ENCODE results near the gene SPRR5.

SPRR5 gene

DNA sequence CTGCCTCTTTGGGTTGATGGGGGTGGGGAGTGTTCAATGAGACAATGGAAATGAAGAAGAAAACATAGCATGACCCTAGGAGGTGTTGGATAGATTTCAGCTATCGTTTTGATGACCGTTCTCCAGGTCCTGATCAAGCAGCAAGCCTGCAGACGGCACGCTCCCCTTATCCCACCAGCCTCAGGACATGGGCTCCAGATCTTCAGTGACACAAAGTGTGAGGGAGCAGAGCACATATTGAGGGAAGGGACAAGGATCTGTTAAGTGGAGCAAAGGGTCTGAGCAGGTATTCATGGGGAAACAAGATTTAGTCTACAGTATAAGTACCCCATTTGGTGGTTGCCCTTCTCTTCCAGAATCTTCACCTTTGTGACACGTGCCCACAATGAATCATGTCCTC lies 4.7 kb downstream of the SPRR5 start:
- no peak for DNase-seq

GRCh38 chr1:152953761-152954160 lies 6.8 kb downstream of the SPRR5 start:
- no peak for DNase-seq

DNA sequence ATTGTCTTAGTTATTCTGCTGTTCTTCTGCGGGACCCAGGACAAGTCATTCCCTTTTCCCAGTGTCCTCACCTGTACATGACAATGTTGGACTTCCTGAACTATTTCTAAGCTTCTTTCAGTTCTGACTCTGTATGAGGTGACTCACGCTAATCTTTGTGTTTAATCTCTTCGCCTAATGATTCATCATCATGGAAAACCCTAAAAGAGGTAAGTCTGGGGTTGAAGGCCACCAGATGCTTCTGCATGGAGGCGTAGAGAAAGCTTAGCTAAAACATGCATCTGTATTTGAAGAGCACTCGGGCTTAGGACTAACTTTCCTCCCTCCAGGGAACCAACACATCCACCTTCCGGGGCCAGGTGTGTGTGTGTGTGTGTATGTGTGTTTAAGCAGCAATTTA lies 7.4 kb downstream of the SPRR5 start:
- DNase-seq, result no peak

DNA sequence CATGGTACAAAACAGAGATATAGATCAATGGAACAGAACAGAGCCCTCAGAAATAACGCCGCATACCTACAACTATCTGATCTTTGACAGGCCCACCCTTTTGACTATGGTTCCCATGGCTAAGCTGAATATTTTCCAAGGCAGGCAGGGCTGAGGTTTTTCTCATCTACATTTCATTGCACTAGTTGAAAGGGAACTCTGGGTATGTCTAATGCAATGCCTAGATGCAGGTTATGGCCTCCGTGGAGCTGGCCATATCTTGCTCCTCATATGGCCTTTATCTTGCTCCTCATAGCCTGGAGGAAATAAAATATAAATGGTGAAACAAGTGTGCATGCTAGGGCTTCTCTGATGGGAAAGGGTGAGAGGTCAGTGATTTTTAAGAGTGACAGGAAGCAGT lies 10.6 kb downstream of the SPRR5 start:
- no peak for DNase-seq

GRCh38 chr1:152959273-152959672 lies 12.3 kb downstream of the SPRR5 start:
- no peak for DNase-seq

- DNase-seq, result no peak
Observed at GRCh38 chr1:152959801-152960451, 12.9 kb downstream of the SPRR5 start.

- no peak for DNase-seq
Observed at GRCh38 chr1:152960452-152961044, 13.5 kb downstream of the SPRR5 start.

DNA sequence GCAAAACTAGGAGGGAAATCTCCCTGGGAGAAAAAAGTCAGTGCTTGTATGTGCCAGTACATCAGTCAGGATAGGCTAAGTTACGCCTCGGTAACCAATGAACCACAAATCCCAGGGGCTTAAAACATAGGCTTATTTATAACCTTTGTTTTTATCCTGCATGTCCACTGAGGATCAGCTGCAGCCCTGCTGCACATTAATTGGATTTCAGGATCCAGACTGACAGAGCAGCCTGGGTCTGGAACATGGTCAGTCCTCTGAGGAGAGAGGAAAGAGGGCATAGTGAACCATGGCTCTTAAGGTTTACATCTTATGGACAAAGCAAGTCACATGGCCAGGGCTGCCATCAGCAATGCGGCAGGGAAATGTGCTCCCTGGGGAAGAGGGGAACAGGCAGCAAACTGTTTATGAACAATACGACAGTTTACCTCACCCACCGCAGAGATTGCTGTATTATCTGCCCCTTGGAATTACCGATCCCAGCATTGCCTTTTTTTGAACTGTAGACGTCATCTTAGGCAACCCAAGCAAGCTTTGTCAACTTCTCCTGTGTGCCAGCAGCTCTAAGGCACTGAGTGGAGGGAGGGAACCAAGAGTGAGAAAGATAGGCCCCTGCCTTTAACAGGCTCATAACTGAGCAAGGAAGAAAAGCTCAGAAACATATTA lies 14.4 kb downstream of the SPRR5 start:
- no peak for DNase-seq

DNA sequence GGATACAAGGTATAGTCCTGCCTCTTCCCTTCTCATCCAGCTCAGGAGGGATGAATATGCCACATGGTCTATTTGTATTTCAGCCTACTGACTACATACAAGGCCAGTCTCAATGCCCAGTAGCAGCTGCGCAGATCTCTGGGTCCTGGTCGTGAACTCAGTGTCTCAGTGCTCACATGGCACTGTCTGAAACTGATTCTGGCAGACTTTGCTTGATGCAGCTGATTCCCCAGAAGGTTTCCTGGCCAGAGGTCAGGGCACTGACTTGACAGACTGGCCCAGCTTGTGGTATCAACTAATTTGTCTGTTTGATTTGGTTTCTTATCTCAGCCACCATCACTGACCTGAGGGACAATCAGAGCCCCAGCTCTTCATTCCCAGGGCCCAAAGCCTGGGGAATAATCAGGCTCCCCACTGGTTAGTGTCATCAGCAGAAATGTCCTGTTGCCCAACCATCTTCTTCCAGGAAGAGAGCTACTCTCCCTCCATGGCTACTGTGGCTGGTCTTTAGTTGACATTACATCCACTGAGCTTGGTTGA lies 15.9 kb downstream of the SPRR5 start:
- DNase-seq, result no peak

DNA sequence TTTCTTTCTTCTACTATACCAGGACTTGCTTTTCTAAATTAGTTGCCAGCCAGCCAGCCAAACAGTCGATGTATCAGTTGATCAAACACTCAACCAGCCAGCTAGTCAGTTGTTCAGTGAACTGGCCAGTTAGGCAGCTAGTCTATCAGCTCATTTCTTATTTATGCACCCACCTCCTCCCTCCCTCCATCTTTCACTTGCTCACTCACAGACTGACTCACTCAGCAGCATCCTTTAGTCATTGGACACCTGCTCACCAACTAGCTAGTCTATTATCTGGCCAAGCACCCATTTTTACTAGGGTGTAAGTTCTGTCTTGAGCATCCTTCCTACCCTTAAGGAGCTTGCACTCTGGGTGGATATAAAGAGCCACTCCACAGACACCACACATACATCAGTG lies 17.5 kb downstream of the SPRR5 start:
- no peak for DNase-seq

DNA sequence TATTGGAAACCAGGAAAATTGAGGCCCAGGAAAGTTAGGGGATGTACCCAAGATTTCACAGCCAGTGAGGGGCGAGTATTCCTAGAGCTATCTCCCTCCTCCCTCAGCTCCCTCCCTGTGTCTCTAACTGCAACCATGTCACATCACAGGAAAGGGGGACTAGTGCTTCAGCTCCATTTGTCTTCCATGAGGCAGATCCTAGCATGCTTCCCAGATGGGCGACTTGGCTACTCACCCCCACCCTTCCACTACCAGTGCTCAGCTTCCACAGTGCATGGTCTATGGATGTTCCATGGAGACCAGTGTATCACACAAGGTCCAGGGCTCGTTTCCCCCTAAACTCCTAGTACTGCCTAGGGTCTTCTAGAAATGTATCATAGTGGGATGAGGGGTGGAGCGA lies 18.8 kb downstream of the SPRR5 start:
- no peak for DNase-seq

GRCh38 chr1:152967201-152967600 lies 20.2 kb downstream of the SPRR5 start:
- no peak for DNase-seq

- no peak for DNase-seq
Observed at GRCh38 chr1:152968248-152968647, 21.2 kb downstream of the SPRR5 start.

GRCh38 chr1:152969036-152969435 lies 22.0 kb downstream of the SPRR5 start:
- no peak for DNase-seq

DNA sequence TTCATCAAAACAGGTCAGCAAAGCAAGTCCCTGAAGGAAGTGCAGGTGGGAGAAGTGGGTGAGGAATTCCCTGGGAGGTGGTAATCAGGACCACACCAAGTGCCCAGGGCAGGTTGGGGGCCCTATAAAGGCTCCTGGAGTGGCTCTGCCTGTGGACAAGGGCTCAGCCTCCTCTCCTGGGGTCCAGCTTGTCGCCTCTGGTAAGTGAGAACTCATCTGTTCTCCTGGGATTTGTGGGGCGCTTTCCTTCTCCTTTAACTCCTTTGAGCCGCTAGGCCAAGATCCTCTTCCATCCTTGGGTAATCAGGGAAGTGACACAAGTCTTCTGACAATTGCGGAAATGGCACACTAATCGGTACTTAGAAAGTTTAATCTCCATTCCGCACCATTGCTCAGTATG lies 23.5 kb downstream of the SPRR5 start, which contains the start of gene SPRR4:
SPRR4 (plus strand) TSS at position 154 of the 400 bp plus-strand sequence. CDS start 1,243 bp downstream, outside the sequence.
- DNase-seq, result no peak

DNA sequence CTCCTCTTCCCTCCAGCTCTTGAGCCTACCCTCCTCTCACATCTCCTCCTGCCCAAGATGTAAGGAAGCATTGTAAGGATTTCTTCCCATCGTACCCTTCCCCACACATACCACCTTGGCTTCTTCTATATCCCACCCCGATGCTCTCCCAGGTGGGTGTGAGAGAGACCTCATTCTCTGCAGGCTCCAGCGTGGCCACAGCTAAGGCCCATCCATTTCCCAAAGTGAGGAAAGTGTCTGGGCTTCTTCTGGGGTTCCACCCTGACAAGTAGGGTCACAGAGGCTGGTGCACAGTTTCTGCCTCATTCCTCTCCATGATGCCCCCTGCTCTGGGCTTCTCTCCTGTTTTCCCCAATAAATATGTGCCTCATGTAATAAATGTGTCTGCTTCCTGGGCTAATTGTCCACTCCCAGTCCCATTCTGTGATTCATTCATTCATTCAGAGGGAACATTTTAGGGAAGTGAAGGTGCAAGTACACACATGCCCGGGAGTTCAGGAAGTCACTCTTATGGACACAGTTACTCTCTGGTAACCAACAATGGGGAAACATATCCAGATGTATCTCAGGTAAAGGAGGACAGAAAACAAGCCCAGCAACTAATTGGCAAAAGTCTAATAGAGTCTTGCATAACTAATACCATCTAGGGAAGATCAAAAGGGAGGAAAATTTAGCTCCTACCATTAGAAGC lies 25.3 kb downstream of the SPRR5 start:
- no peak for DNase-seq

DNA sequence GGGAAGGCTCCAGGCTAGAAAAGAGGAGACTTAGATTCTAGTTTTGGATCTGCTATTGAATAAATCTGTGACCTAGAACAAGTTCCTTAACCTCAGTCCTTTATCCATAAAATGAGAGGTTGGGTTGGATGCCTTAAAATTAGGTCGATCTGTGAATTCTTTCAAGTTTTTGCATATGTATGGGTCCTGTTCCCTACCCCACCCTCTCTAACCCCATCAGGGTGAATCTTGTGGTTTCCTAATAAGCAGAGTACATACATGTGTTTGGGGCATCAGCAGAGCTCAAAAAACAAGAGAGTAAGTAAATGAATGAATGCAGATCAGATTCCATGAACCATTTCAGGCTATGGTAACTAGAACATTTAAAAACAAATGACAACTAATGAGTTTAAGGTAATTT lies 29.7 kb downstream of the SPRR5 start:
- DNase-seq, result no peak

- no peak for DNase-seq
Observed at GRCh38 chr1:152977614-152978013, 30.6 kb downstream of the SPRR5 start.

- DNase-seq, result no peak
Observed at GRCh38 chr1:152980676-152981075, 33.7 kb downstream of the SPRR5 start.

DNA sequence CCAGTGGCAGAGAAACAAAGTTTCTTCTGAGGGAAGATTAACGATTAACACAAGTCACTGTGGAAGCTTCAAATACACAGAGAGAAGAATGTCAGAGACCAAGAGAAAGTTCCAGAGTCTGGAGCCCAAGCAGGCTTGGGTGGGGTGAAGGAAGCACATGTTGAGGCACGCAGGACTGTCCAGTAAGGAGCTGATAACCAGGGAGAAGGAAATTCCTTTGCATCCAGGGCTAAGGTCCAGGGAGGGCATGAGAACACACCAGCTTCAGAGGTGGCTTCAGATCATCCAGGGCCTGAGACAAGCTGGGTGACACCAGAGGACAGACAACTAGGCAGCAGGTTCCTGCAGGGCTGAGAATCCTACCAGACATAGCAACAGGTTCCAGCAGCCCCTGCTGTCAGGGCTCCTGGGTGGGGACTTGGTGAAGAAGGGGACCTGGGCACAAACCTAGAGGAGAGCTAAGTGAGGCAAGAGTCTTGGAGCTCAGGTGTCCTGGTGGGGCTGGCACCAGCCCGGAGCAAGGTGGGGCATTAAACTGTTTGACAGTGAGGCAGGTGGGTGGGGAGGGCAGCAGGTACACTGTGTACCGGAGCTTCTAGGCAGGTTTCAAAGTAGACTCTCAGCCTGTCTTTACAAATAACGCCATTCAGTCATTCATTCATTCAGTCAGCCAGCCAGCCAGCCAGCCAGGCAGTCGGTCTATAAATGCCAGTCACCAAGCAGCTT lies 34.3 kb downstream of the SPRR5 start:
- no peak for DNase-seq

- DNase-seq, result no peak
Observed at GRCh38 chr1:152982076-152982475, 35.1 kb downstream of the SPRR5 start.

GRCh38 chr1:152983234-152983633 lies 36.2 kb downstream of the SPRR5 start:
- DNase-seq, result no peak

GRCh38 chr1:152983743-152984142 lies 36.7 kb downstream of the SPRR5 start, which contains the start of gene SPRR1A:
TSS of gene SPRR1A (plus strand) at chr1:152984081. CDS start at chr1:152985231, 1,150 bp downstream.
- DNase-seq, result no peak

All from SIG-M5 (cell line).